AG04449 (cell line): ENCODE measurements around the gene SDK2.

Source experiments
- CTCF ChIA-PET: fragments of 350-600 bp; formaldehyde crosslinking; extraction: SDS; loops from one replicate; lab custom pipeline; 2021; ENCODE audit warnings: antibody characterized with exemption; lab: Yijun Ruan, JAX
- POLR2A ChIA-PET: fragments of 400-600, 350-600 bp; formaldehyde crosslinking; extraction: SDS; loops from one replicate; lab custom pipeline; 2020; ENCODE audit warnings: antibody characterized with exemption, inconsistent platforms; lab: Yijun Ruan, JAX
- DNase-seq: peaks from one replicate; pipeline ENCODE4 v3.0.0-alpha.2; 2010; ENCODE audit warnings: low read depth, low spot score
- H3K4me3 ChIP-seq: 2 replicates; pipeline ENCODE4 v1.5.1; 2011; ENCODE audit warnings: low read depth, mild to moderate bottlenecking, control low read depth, low read length
- TF ChIP-seq, protein P1 (sequence below): IDR thresholded peaks from one replicate; pipeline ENCODE4 v1.5.1; 2011; ENCODE audit warnings: mild to moderate bottlenecking, moderate library complexity, low read length, control low read depth, inconsistent platforms; ENCODE audit not compliant: insufficient read depth; ENCODE audit errors: missing control alignments

Gene SDK2

GRCh38 chr17:73368085-73368631 is 276.1 kb downstream of the SDK2 start:
- POLR2A ChIA-PET, result no interaction called here
- TF ChIP-seq, protein P1, sequence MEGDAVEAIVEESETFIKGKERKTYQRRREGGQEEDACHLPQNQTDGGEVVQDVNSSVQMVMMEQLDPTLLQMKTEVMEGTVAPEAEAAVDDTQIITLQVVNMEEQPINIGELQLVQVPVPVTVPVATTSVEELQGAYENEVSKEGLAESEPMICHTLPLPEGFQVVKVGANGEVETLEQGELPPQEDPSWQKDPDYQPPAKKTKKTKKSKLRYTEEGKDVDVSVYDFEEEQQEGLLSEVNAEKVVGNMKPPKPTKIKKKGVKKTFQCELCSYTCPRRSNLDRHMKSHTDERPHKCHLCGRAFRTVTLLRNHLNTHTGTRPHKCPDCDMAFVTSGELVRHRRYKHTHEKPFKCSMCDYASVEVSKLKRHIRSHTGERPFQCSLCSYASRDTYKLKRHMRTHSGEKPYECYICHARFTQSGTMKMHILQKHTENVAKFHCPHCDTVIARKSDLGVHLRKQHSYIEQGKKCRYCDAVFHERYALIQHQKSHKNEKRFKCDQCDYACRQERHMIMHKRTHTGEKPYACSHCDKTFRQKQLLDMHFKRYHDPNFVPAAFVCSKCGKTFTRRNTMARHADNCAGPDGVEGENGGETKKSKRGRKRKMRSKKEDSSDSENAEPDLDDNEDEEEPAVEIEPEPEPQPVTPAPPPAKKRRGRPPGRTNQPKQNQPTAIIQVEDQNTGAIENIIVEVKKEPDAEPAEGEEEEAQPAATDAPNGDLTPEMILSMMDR, result no peak
- H3K4me3 ChIP-seq, result no peak overlapping the region
- no peak for DNase-seq
- CTCF ChIA-PET, result interaction anchor here (1.5 to 22.5 kb wide), 10 partner anchors 12 to 642 kb away, joined by 4 to 848 read pairs (median 8); partner anchors contain the start of gene CPSF4L

GRCh38 chr17:73365906-73366623 is 278.2 kb downstream of the SDK2 start:
- POLR2A ChIA-PET, result no interaction called here

DNA sequence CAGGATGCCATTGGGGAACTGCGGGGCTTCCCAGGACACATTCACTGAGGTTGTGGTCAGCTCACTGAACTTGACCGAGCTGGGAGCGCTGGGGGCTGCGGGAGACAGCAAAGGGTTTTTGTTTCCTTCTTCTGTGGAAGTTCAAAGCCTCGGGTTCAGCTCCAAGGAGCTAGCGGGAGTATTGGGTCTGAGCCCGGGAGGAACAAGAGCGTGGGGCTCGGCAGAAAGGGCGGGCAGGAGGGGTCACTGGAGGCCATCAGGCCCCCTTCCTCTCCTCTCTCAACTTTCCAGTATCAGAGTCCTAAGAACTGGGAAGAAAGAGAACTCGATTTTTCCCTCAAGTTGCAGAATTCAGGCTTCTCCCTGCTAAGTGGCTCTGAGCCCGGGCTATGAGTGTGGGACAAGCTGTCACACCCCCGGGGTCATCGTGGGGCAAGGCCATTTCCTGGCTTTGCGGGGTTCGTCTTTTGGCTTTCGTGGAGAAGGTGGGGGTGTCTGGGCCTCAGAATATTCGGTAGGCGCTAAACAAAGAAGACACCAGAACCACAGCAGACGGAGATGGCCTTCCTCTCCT is 278.9 kb downstream of the SDK2 start:
- CTCF ChIA-PET, result interaction anchor here (1.3 to 22.5 kb wide), 2 partner anchors 24 to 113 kb away, joined by 3 to 848 read pairs; partner anchors contain the start of gene CPSF4L
- POLR2A ChIA-PET, result no interaction called here
- no peak for DNase-seq
- no peak overlapping the region for H3K4me3 ChIP-seq
- TF ChIP-seq, protein P1, result no peak

More at GRCh38 chr17:73365906-73366623, 278.2 kb downstream of the SDK2 start:
- CTCF ChIA-PET, result interaction anchor here (1.3 to 22.5 kb wide), 3 partner anchors 25 to 113 kb away, joined by 3 to 848 read pairs (median 10); partner anchors contain the start of gene CPSF4L
- TF ChIP-seq, protein P1, result no peak
- H3K4me3 ChIP-seq, result no peak overlapping the region
- DNase-seq, result no peak

GRCh38 chr17:73364155-73364522 is 280.1 kb downstream of the SDK2 start:
- ChIA-PET POLR2A (no interaction called here), CTCF (interaction anchor here (1.1 to 22.5 kb wide), 4 partner anchors 8 to 111 kb away, joined by 3 to 848 read pairs (median 4); partner anchors contain the start of gene CPSF4L)
- no peak for DNase-seq
- TF ChIP-seq, protein P1, result no peak
- no peak overlapping the region for H3K4me3 ChIP-seq

DNA sequence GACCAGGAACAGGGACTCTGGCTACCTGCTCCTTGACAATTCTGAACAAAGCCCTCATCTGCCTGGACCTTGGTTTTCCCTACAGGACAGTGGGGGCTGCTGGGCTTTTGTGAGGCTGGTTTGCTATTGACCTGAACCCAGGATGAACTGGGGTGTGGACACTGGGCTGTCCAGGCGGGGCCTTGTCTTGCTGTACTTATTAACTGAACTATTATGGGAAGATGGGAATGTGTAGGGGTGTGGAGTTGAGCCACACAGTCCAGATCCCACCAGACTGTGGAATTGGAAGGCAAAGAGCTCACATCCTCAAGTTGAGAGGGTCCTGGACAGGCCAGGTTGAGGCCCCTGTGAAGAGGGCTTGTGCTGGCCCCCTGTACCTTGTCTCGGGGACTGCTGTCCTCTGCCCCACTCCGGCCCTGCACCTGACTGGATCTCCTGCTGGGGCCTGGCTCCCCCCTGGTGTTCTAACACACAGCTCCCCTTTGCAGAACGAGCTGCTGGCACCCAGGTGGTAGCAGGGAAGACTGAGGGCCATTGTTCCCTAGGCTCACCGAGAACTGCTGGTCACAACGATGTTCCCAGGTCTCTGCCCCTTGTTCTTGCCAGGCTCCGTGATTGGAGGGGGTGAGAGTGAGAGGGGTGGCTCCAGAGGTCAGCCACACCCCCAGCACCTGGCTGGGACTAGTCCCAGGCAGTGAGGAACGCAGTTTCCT is 280.6 kb downstream of the SDK2 start:
- ChIA-PET CTCF (interaction anchor here (1.1 to 22.5 kb wide), 5 partner anchors 8 to 167 kb away, joined by 3 to 848 read pairs (median 4); partner anchors contain the start of gene CPSF4L), POLR2A (no interaction called here)
- TF ChIP-seq, protein P1, result no peak
- no peak overlapping the region for H3K4me3 ChIP-seq
- DNase-seq, result no peak
